Lower leg skin (tissue), 4 donors: ENCODE results near the gene COMMD1. TPM values are rescaled to one million over a fixed set of nuclear protein-coding genes. Genes with fewer than 3 reads are reported as not detected.

Experiments used
- DNase-seq, 2 donors: peaks; one replicate each; pipeline ENCODE4 v3.0.0-alpha.2; 2019; ENCODE audit warnings: low spot score in 2 of 2
- H3K4me3 ChIP-seq: fragments of 200-600 bp; sonication (generic); 2 replicates; pipeline ENCODE4 v1.5.1; 2017; ENCODE audit warnings: mild to moderate bottlenecking, low read depth; ENCODE audit not compliant: poor library complexity, severe bottlenecking
- CTCF ChIP-seq, 3 donors: fragments of 450-650 bp; IDR thresholded peaks; one replicate each; pipeline ENCODE4 v1.5.1; 2016; ENCODE audit warnings: antibody characterized with exemption in 3 of 3, mild to moderate bottlenecking in 3 of 3, moderate library complexity in 2 of 3
- POLR2A ChIP-seq, 2 donors: fragments of 450-650 bp; IDR thresholded peaks; one replicate each; pipeline ENCODE4 v1.6.1; 2016 to 2017; ENCODE audit warnings: antibody characterized with exemption in 2 of 2, mild to moderate bottlenecking in 1 of 2, moderate library complexity in 1 of 2
- WGBS, 2 donors: methylation state at CpG; one replicate each; pipeline ENCODE4 v1.1.5; 2018; 5-methylcytosine and 5-hydroxymethylcytosine counted together
- intact Hi-C: fragments of 100-400 bp; cut with DNase I; formaldehyde crosslinking; loops from one replicate; pipeline ENCODE4 v1.15.0; 2023; ENCODE audit warnings: low total_unique reads
- total RNA-seq, 4 donors: library from RNA; depleted of rRNA; stranded (reverse); fragments of >200 nt; gene quantifications; one replicate each; pipeline ENCODE4 v1.1.0, GENCODE V29; 2016

Gene COMMD1
- total RNA-seq, 4 donors from 2014 or later, result 39.2 to 46.9 (median 43.1) TPM

GRCh38 chr2:62089658-62090057 is 184.2 kb downstream of the COMMD1 start:
- DNase-seq, result no peak
- no peak overlapping the region for H3K4me3 ChIP-seq
- intact Hi-C loops, result no loop called here
- TF ChIP-seq CTCF (IDR thresholded peaks at IDR 0.05) (no peak), POLR2A (IDR thresholded peaks at IDR 0.05) (no peak)
- WGBS, 2 donors, result 64 to 78% methylated on average over 3 of the region's 3 CpGs

- no peak for TF ChIP-seq POLR2A (IDR thresholded peaks at IDR 0.05)
- no peak for TF ChIP-seq CTCF (IDR thresholded peaks at IDR 0.05)
- 94 to 97% methylated on average over 2 of the region's 2 CpGs for WGBS, 2 donors
- no peak overlapping the region for H3K4me3 ChIP-seq
- DNase-seq, result no peak
- intact Hi-C loops, result no loop called here
Observed at GRCh38 chr2:62091471-62091870, 186.0 kb downstream of the COMMD1 start.

GRCh38 chr2:62099050-62099449 is 193.6 kb downstream of the COMMD1 start:
- WGBS, 2 donors, result 83 to 86% methylated on average over 4 of the region's 4 CpGs
- no peak overlapping the region for H3K4me3 ChIP-seq
- TF ChIP-seq CTCF (IDR thresholded peaks at IDR 0.05) (no peak), POLR2A (IDR thresholded peaks at IDR 0.05) (no peak)
- no peak for DNase-seq
- intact Hi-C loops, result no loop called here

GRCh38 chr2:62099523-62100175 is 194.2 kb downstream of the COMMD1 start:
- WGBS, 2 donors, result 90 to 91% methylated on average over 10 of the region's 10 CpGs
- no peak for TF ChIP-seq CTCF (IDR thresholded peaks at IDR 0.05)
- no peak for TF ChIP-seq POLR2A (IDR thresholded peaks at IDR 0.05)
- intact Hi-C loops, result no loop called here

GRCh38 chr2:62101886-62102285 is 196.4 kb downstream of the COMMD1 start:
- DNase-seq, result no peak
- 95 to 98% methylated on average over 2 of the region's 2 CpGs for WGBS, 2 donors
- intact Hi-C loops, result no loop called here
- no peak overlapping the region for H3K4me3 ChIP-seq
- TF ChIP-seq POLR2A (IDR thresholded peaks at IDR 0.05) (no peak), CTCF (IDR thresholded peaks at IDR 0.05) (no peak)

More at GRCh38 chr2:62099523-62100175, 194.2 kb downstream of the COMMD1 start:
- DNase-seq, result no peak
- no peak overlapping the region for H3K4me3 ChIP-seq

GRCh38 chr2:62102402-62102920 is 197.0 kb downstream of the COMMD1 start:
- no peak overlapping the region for H3K4me3 ChIP-seq
- intact Hi-C loops, result no loop called here
- 97 to 98% methylated on average over 1 of the region's 1 CpG for WGBS, 2 donors
- DNase-seq, result no peak
- TF ChIP-seq POLR2A (IDR thresholded peaks at IDR 0.05) (no peak), CTCF (IDR thresholded peaks at IDR 0.05) (no peak)
